ENCODE results near the gene ARHGAP26. TPM values are rescaled to one million over a fixed set of nuclear protein-coding genes. Genes with fewer than 3 reads are reported as not detected.
"Not testable (repeated sequence)": the region's sequence is repeated elsewhere in the genome, so short reads cannot be mapped to it uniquely, and the experiment has no call there.

The ARHGAP26 gene
- total and polyA plus RNA-seq, 2 donors (not counting 1 experiment from before 2014, with no cell fraction given) = 4.1 to 6.8 TPM

GRCh38 chr5:142926549-142926948 is 156.4 kb downstream of the ARHGAP26 start:
- no peaks in the 10 kb centered on the region for H3K9me3 ChIP-seq (ENCODE audit: control insufficient read depth, insufficient read depth, low read depth, low read length)
- H3K27me3 ChIP-seq (ENCODE audit: control insufficient read depth, insufficient read depth, low read length) = no peaks in the 10 kb centered on the region
- DNase-seq (ENCODE audit: low read depth in 2 of 2) = no peak
- H3K4me2 ChIP-seq (ENCODE audit: extremely low read depth, insufficient read depth, low read length) = no peak overlapping the region
- no peak for TF ChIP-seq EZH2 (IDR thresholded peaks at IDR 0.05; ENCODE audit: low read length, missing control alignments)
- TF ChIP-seq, protein P1, sequence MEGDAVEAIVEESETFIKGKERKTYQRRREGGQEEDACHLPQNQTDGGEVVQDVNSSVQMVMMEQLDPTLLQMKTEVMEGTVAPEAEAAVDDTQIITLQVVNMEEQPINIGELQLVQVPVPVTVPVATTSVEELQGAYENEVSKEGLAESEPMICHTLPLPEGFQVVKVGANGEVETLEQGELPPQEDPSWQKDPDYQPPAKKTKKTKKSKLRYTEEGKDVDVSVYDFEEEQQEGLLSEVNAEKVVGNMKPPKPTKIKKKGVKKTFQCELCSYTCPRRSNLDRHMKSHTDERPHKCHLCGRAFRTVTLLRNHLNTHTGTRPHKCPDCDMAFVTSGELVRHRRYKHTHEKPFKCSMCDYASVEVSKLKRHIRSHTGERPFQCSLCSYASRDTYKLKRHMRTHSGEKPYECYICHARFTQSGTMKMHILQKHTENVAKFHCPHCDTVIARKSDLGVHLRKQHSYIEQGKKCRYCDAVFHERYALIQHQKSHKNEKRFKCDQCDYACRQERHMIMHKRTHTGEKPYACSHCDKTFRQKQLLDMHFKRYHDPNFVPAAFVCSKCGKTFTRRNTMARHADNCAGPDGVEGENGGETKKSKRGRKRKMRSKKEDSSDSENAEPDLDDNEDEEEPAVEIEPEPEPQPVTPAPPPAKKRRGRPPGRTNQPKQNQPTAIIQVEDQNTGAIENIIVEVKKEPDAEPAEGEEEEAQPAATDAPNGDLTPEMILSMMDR (conservative IDR thresholded peaks at IDR 0.05 in 1 of 2, IDR thresholded peaks at IDR 0.05 in 1 of 2; ENCODE audit: low read depth in 1 of 2, low read length in 2 of 2) = no peak
- H2AFZ ChIP-seq (ENCODE audit: low read length) = no peak overlapping the region
- no peaks in the 10 kb centered on the region for H3K79me2 ChIP-seq (ENCODE audit: control insufficient read depth, insufficient read depth, low read length)
- H3K9ac ChIP-seq (ENCODE audit: insufficient read depth, low read length) = no peak overlapping the region
- no peaks in the 10 kb centered on the region for H4K20me1 ChIP-seq (ENCODE audit: control insufficient read depth, extremely low read depth, insufficient read depth, low read length)
- H3K36me3 ChIP-seq (ENCODE audit: control insufficient read depth, insufficient read depth, low read length) = no peaks in the 10 kb centered on the region
- H3K4me1 ChIP-seq (ENCODE audit: control insufficient read depth, extremely low read depth, insufficient read depth, low read length) = peaks cover 4% of the 10 kb centered on the region
- H3K27ac ChIP-seq (ENCODE audit: insufficient read depth, low read length) = no peak overlapping the region
- H3K4me3 ChIP-seq (replicated peaks in 1 of 4; ENCODE audit: control extremely low read depth in 1 of 4, insufficient read depth in 1 of 4, low read depth in 3 of 4, low read length in 4 of 4) = no peak overlapping the region

GRCh38 chr5:142928999-142929398 is 158.8 kb downstream of the ARHGAP26 start:
- not testable (repeated sequence) for H3K79me2 ChIP-seq (ENCODE audit: control insufficient read depth, insufficient read depth, low read length); H3K9me3 ChIP-seq (ENCODE audit: control insufficient read depth, insufficient read depth, low read depth, low read length); H4K20me1 ChIP-seq (ENCODE audit: control insufficient read depth, extremely low read depth, insufficient read depth, low read length); H3K27me3 ChIP-seq (ENCODE audit: control insufficient read depth, insufficient read depth, low read length); H3K9ac ChIP-seq (ENCODE audit: insufficient read depth, low read length); H3K36me3 ChIP-seq (ENCODE audit: control insufficient read depth, insufficient read depth, low read length); H3K27ac ChIP-seq (ENCODE audit: insufficient read depth, low read length); H3K4me3 ChIP-seq (replicated peaks in 1 of 4; ENCODE audit: control extremely low read depth in 1 of 4, insufficient read depth in 1 of 4, low read depth in 3 of 4, low read length in 4 of 4); H3K4me1 ChIP-seq (ENCODE audit: control insufficient read depth, extremely low read depth, insufficient read depth, low read length); H3K4me2 ChIP-seq (ENCODE audit: extremely low read depth, insufficient read depth, low read length); H2AFZ ChIP-seq (ENCODE audit: low read length); DNase-seq (ENCODE audit: low read depth in 2 of 2)

DNA sequence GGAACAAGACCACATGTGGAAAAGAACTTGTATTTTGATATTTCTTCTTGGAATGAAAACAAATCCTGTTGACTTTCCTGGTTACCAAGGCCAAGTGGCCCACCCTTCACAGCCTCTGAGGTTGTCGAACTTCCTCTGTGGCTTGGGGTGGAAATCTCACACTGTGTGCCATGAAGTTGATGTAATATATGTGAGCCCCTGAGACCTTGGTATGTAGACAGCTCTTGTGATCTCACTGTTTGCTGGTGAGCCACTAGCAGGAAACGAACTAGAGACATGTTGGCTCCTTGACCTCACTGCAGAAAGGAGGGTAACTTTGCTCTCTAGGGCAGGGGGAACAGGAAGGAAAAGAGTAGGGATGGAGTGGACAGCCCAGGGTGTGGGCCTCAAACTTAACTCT is 159.4 kb downstream of the ARHGAP26 start:
- no peak overlapping the region for H2AFZ ChIP-seq (ENCODE audit: low read length)
- H4K20me1 ChIP-seq (ENCODE audit: control insufficient read depth, extremely low read depth, insufficient read depth, low read length) = no peaks in the 10 kb centered on the region
- H3K79me2 ChIP-seq (ENCODE audit: control insufficient read depth, insufficient read depth, low read length) = no peaks in the 10 kb centered on the region
- H3K9ac ChIP-seq (ENCODE audit: insufficient read depth, low read length) = no peak overlapping the region
- DNase-seq (ENCODE audit: low read depth in 2 of 2) = no peak
- H3K4me1 ChIP-seq (ENCODE audit: control insufficient read depth, extremely low read depth, insufficient read depth, low read length) = no peaks in the 10 kb centered on the region
- no peaks in the 10 kb centered on the region for H3K36me3 ChIP-seq (ENCODE audit: control insufficient read depth, insufficient read depth, low read length)
- H3K4me2 ChIP-seq (ENCODE audit: extremely low read depth, insufficient read depth, low read length) = no peak overlapping the region
- H3K9me3 ChIP-seq (ENCODE audit: control insufficient read depth, insufficient read depth, low read depth, low read length) = no peaks in the 10 kb centered on the region
- H3K27ac ChIP-seq (ENCODE audit: insufficient read depth, low read length) = no peak overlapping the region
- H3K27me3 ChIP-seq (ENCODE audit: control insufficient read depth, insufficient read depth, low read length) = no peaks in the 10 kb centered on the region
- no peak overlapping the region for H3K4me3 ChIP-seq (replicated peaks in 1 of 4; ENCODE audit: control extremely low read depth in 1 of 4, insufficient read depth in 1 of 4, low read depth in 3 of 4, low read length in 4 of 4)
- TF ChIP-seq, protein P1 (conservative IDR thresholded peaks at IDR 0.05 in 1 of 2, IDR thresholded peaks at IDR 0.05 in 1 of 2; ENCODE audit: low read depth in 1 of 2, low read length in 2 of 2) = no peak
- no peak for TF ChIP-seq EZH2 (IDR thresholded peaks at IDR 0.05; ENCODE audit: low read length, missing control alignments)
